Loucy (cell line): ENCODE data around the gene ATP10B.

Experiments used
- H2AFZ ChIP-seq: fragments of 200-600 bp; sonication (generic); 2 replicates; pipeline ENCODE4 v1.6.0; 2016; ENCODE audit warnings: antibody characterized with exemption, mild to moderate bottlenecking, low read length, moderate library complexity
- H3F3A ChIP-seq: fragments of 200-600 bp; 2 replicates; pipeline ENCODE4 v1.6.0; 2016; ENCODE audit warnings: antibody characterized with exemption, low read depth, mild to moderate bottlenecking
- H3K27me3 ChIP-seq: fragments of 200-600 bp; sonication (generic); 2 replicates; pipeline ENCODE4 v1.6.1; 2014; ENCODE audit warnings: low read length, mild to moderate bottlenecking; ENCODE audit not compliant: insufficient read depth, poor library complexity, severe bottlenecking
- H3K36me3 ChIP-seq: fragments of 200-600 bp; sonication (generic); 2 replicates; pipeline ENCODE4 v1.6.1; 2016; ENCODE audit warnings: low read length; ENCODE audit not compliant: insufficient read depth
- H3K4me1 ChIP-seq: fragments of 200-600 bp; sonication (generic); 2 replicates; pipeline ENCODE4 v1.5.1; 2014; ENCODE audit warnings: low read length, mild to moderate bottlenecking; ENCODE audit not compliant: insufficient read depth, poor library complexity, severe bottlenecking
- H3K4me2 ChIP-seq: fragments of 200-600 bp; sonication (generic); 2 replicates; pipeline ENCODE4 v1.6.0; 2014; ENCODE audit warnings: antibody characterized with exemption, low read length, low read depth, mild to moderate bottlenecking; ENCODE audit not compliant: poor library complexity, severe bottlenecking
- H3K4me3 ChIP-seq: fragments of 200-600 bp; sonication (generic); 2 replicates; pipeline ENCODE4 v1.5.1; 2014; ENCODE audit warnings: low read length, mild to moderate bottlenecking, mixed read lengths; ENCODE audit not compliant: poor library complexity, severe bottlenecking
- H3K79me2 ChIP-seq: fragments of 200-600 bp; sonication (generic); 2 replicates; pipeline ENCODE4 v1.6.1; 2014; ENCODE audit warnings: low read length; ENCODE audit not compliant: insufficient read depth
- H3K9ac ChIP-seq: fragments of 200-600 bp; sonication (generic); 2 replicates; pipeline ENCODE4 v1.6.0; 2014; ENCODE audit warnings: mild to moderate bottlenecking, low read depth, low read length, moderate library complexity; ENCODE audit not compliant: poor library complexity, severe bottlenecking
- H3K9me2 ChIP-seq: fragments of 200-600 bp; sonication (generic); replicated peaks from 2 replicates; pipeline ENCODE4 v1.6.1; 2016; ENCODE audit warnings: low read depth, low read length, mixed read lengths
- H3K9me3 ChIP-seq: fragments of 200-600 bp; sonication (generic); 2 replicates; pipeline ENCODE4 v1.6.1; 2014; ENCODE audit warnings: mild to moderate bottlenecking, antibody characterized with exemption, low read length, low read depth; ENCODE audit not compliant: insufficient read depth
- H4K20me1 ChIP-seq: fragments of 200-600 bp; sonication (generic); 2 replicates; pipeline ENCODE4 v1.6.0; 2014; ENCODE audit warnings: antibody characterized with exemption, low read length, mild to moderate bottlenecking; ENCODE audit not compliant: insufficient read depth, poor library complexity, severe bottlenecking
- CTCF ChIP-seq: fragments of 200-600 bp; sonication (generic); conservative IDR thresholded peaks from 2 replicates; pipeline ENCODE4 v1.5.1; 2014; ENCODE audit warnings: mild to moderate bottlenecking, antibody characterized with exemption, low read length
- EZH2phosphoT487 ChIP-seq: fragments of 200-600 bp; IDR thresholded peaks from 2 replicates; pipeline ENCODE4 v1.6.1; 2018; ENCODE audit warnings: antibody characterized with exemption, mild to moderate bottlenecking, moderate library complexity, borderline replicate concordance

The ATP10B gene

GRCh38 chr5:160800375-160801275, 51.4 kb downstream of the ATP10B start:
- Histone ChIP-seq H2AFZ (no peak overlapping the region), H3K4me2 (no peak overlapping the region), H3K4me3 (no peak overlapping the region), H3K4me1 (no peaks in the 10 kb centered on the region), H3K27me3 (no peaks in the 10 kb centered on the region), H3K36me3 (no peaks in the 10 kb centered on the region), H3K9ac (no peak overlapping the region), H3K9me3 (no peaks in the 10 kb centered on the region), H4K20me1 (no peaks in the 10 kb centered on the region), H3F3A (no peaks in the 10 kb centered on the region), H3K79me2 (no peaks in the 10 kb centered on the region), H3K9me2 (no peaks in the 10 kb centered on the region)
- TF ChIP-seq EZH2phosphoT487 (no peak), CTCF (no peak)

- no peak overlapping the region for H3K4me2 ChIP-seq
- H2AFZ ChIP-seq, result no peak overlapping the region
- no peaks in the 10 kb centered on the region for H3K79me2 ChIP-seq
These were observed 52.8 kb downstream of the ATP10B start for GRCh38 chr5:160799184-160799583.

DNA sequence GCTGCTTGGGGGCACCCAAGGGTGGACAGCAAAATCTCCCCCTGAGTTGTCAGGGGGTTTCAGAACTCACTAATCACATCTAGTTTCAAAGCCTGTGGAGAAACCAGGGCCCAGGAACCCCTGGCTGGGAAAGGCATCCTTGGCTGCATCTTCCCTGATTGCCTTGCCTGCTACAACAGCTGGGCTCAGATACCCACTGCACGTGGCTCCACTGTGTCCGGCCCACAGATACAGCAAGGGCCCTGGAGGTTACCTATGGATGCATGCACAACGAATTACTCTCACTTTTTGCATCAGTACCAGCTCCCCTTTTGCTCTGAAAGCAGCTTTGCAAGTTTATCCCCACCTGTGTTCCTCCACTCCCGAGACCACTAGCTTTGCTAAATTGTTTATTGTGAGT, 55.0 kb downstream of the ATP10B start:
- H3K27me3 ChIP-seq, result no peaks in the 10 kb centered on the region
- H3K36me3 ChIP-seq, result no peaks in the 10 kb centered on the region
- H3K4me2 ChIP-seq, result no peak overlapping the region
- H3K9me3 ChIP-seq, result no peaks in the 10 kb centered on the region
- H4K20me1 ChIP-seq, result no peaks in the 10 kb centered on the region
- H3F3A ChIP-seq, result no peaks in the 10 kb centered on the region
- H3K4me1 ChIP-seq, result no peaks in the 10 kb centered on the region
- no peak for TF ChIP-seq CTCF
- no peak for TF ChIP-seq EZH2phosphoT487
- H3K9me2 ChIP-seq, result no peaks in the 10 kb centered on the region
- no peak overlapping the region for H3K4me3 ChIP-seq
- H3K9ac ChIP-seq, result no peak overlapping the region
- H3K79me2 ChIP-seq, result no peaks in the 10 kb centered on the region
- no peak overlapping the region for H2AFZ ChIP-seq

More at GRCh38 chr5:160799184-160799583, 52.8 kb downstream of the ATP10B start:
- Histone ChIP-seq H3K4me1 (no peaks in the 10 kb centered on the region), H3K27me3 (no peaks in the 10 kb centered on the region), H3K9me3 (no peaks in the 10 kb centered on the region), H3F3A (no peaks in the 10 kb centered on the region), H3K9ac (no peak overlapping the region), H3K9me2 (no peaks in the 10 kb centered on the region), H3K36me3 (no peaks in the 10 kb centered on the region), H3K4me3 (no peak overlapping the region), H4K20me1 (no peaks in the 10 kb centered on the region)
- TF ChIP-seq EZH2phosphoT487 (no peak), CTCF (no peak)
